Measurements from ENCODE around the gene GCNT1. TPM values are rescaled to one million over a fixed set of nuclear protein-coding genes. Genes with fewer than 3 reads are reported as not detected.

Gene GCNT1
- polyA plus RNA-seq (2012; rRNA removed) = 0.76 and 1.1 TPM in 2 replicates
- 0.46 and 0.76 TPM in 2 replicates for polyA plus RNA-seq (2012; cell fraction: cytosol; rRNA removed)
- polyA plus RNA-seq (2012; cell fraction: nucleus; rRNA removed) = 0.35 and 0.55 TPM in 2 replicates

DNA sequence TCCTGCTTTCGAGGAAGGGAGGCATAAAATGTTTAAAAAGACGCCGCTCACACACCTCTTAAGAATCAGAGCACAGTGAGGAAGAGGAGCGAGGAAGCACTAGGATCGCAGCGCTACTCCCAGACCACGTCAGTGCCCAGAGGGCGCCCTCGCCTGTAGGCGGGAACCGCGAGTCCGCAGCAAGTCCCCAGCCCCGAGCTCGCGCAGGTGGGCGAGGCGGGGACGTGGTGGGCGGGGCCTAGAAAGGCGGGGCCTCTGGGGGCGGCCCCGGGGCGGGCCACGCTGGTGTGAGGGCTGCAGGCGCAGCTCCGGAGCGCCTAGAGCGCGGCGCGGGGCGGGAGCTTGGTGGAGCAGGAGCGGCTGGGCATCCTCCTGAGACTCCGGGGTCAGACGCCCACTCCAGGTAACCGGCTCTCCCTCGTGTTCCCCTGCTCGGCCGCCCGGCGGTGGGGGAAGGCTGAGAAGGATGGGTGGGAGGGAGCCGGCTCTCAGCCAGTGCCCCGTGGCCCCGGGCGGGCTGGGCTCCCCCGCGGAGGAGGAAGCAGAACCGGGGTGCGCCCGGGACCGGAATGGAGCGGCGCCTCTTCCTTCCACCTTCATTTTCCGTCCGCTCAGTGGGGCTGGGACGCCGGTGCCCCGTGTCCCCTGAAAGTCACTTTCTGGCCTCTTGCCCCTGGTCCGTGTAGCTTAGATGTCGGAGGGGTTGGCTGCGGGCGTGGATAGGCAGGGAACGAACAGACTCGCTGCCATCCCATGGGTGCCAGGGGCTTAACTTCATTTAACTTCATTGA lies at the start of gene GCNT1:
GCNT1 (plus strand) TSS at position 280 of the 791 bp plus-strand sequence. CDS start 43,200 bp downstream, outside the sequence.
- Histone ChIP-seq H3K79me2 (ENCODE audit: insufficient read depth) (no peaks in the 10 kb centered on the region), H4K20me1 (ENCODE audit: insufficient read depth) (no peaks in the 10 kb centered on the region), H3K9me2 (no peaks in the 10 kb centered on the region), H3K9me3 (no peaks in the 10 kb centered on the region), H2AFZ (ENCODE audit: low read depth) (peak within 1 kb of the TSS; percentile 53), H3K27ac (ENCODE audit: low read depth in 2 of 2, low read length in 1 of 2) (no peak within 1 kb of the TSS), H3K9ac (no peak within 1 kb of the TSS), H3K4me1 (ENCODE audit: control insufficient read depth in 1 of 2, insufficient read depth in 2 of 2, low read depth in 1 of 2, low read length in 1 of 2) (no peaks in the 10 kb centered on the region), H3K4me3 (ENCODE audit: low read depth in 2 of 2, low read length in 1 of 2) (peak within 1 kb of the TSS; percentile 39 to 68; a peak in 3 of 4 replicates), H3K27me3 (ENCODE audit: insufficient read depth) (peaks cover 42% of the 10 kb centered on the region; the same call in 1 of the 2 replicates), H3K4me2 (peak within 1 kb of the TSS; percentile 94), H3F3A (replicated peaks; ENCODE audit: insufficient read depth) (peaks cover 4% of the 10 kb centered on the region), H3K36me3 (replicated peaks in 1 of 2; ENCODE audit: control insufficient read depth in 1 of 2, insufficient read depth in 2 of 2, low read length in 1 of 2) (no peaks in the 10 kb centered on the region)
- ChIA-PET POLR2A (no interaction called here), CTCF (no interaction called here)
- TF ChIP-seq, protein P1, sequence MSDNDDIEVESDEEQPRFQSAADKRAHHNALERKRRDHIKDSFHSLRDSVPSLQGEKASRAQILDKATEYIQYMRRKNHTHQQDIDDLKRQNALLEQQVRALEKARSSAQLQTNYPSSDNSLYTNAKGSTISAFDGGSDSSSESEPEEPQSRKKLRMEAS (IDR thresholded peaks at IDR 0.05; ENCODE audit: low read depth) = peak; percentile 36; the same call in 1 of the 2 replicates
- TF ChIP-seq ELF1 (IDR thresholded peaks at IDR 0.05) (no peak), YY1 (IDR thresholded peaks at IDR 0.05; ENCODE audit: low read depth) (no peak)
- TF ChIP-seq, protein P2, sequence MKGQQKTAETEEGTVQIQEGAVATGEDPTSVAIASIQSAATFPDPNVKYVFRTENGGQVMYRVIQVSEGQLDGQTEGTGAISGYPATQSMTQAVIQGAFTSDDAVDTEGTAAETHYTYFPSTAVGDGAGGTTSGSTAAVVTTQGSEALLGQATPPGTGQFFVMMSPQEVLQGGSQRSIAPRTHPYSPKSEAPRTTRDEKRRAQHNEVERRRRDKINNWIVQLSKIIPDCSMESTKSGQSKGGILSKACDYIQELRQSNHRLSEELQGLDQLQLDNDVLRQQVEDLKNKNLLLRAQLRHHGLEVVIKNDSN (IDR thresholded peaks at IDR 0.05; ENCODE audit: borderline replicate concordance, low read depth) = no peak
- TF ChIP-seq, protein P3, sequence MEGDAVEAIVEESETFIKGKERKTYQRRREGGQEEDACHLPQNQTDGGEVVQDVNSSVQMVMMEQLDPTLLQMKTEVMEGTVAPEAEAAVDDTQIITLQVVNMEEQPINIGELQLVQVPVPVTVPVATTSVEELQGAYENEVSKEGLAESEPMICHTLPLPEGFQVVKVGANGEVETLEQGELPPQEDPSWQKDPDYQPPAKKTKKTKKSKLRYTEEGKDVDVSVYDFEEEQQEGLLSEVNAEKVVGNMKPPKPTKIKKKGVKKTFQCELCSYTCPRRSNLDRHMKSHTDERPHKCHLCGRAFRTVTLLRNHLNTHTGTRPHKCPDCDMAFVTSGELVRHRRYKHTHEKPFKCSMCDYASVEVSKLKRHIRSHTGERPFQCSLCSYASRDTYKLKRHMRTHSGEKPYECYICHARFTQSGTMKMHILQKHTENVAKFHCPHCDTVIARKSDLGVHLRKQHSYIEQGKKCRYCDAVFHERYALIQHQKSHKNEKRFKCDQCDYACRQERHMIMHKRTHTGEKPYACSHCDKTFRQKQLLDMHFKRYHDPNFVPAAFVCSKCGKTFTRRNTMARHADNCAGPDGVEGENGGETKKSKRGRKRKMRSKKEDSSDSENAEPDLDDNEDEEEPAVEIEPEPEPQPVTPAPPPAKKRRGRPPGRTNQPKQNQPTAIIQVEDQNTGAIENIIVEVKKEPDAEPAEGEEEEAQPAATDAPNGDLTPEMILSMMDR (IDR thresholded peaks at IDR 0.05) = peak; percentile 39
- DNase-seq = peak; percentile 52
- WGBS (ENCODE audit: low lambda C conversion rate) = 7% methylated on average over 27 of the region's 65 CpGs

DNA sequence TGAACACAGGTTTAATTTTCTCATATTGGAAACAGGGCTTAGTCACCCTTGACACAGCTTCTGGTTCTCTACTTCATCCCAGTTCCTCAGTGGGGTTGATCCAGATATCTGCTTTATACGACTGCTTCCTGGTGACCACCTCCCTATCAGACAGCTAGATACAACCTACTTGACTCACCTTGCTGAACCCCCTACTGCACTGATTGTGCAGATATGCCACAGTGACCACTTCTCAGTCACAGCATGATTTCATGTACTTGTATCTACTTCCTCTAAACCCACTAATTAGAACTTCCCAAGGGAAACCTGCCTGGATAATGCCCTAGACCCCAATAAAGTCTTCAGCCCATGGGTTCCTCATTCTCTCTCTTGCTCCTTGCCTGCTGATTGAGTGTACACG lies 46.3 kb upstream of the GCNT1 start:
- Histone ChIP-seq H3K4me2 (no peak overlapping the region), H3K9me3 (no peaks in the 10 kb centered on the region), H4K20me1 (ENCODE audit: insufficient read depth) (no peaks in the 10 kb centered on the region), H3K27ac (ENCODE audit: low read depth in 2 of 2, low read length in 1 of 2) (no peak overlapping the region), H3K27me3 (ENCODE audit: insufficient read depth) (no peaks in the 10 kb centered on the region; the same call in 1 of the 2 replicates), H2AFZ (ENCODE audit: low read depth) (no peak overlapping the region), H3K4me1 (ENCODE audit: control insufficient read depth in 1 of 2, insufficient read depth in 2 of 2, low read depth in 1 of 2, low read length in 1 of 2) (no peaks in the 10 kb centered on the region), H3K79me2 (ENCODE audit: insufficient read depth) (no peaks in the 10 kb centered on the region), H3K36me3 (replicated peaks in 1 of 2; ENCODE audit: control insufficient read depth in 1 of 2, insufficient read depth in 2 of 2, low read length in 1 of 2) (no peaks in the 10 kb centered on the region), H3K4me3 (ENCODE audit: low read depth in 2 of 2, low read length in 1 of 2) (no peak overlapping the region), H3K9ac (no peak overlapping the region), H3F3A (replicated peaks; ENCODE audit: insufficient read depth) (no peaks in the 10 kb centered on the region), H3K9me2 (no peaks in the 10 kb centered on the region)
- no peak for DNase-seq
- ChIA-PET POLR2A (no interaction called here), CTCF (no interaction called here)
- 18% methylated on average over 2 of the region's 2 CpGs for WGBS (ENCODE audit: low lambda C conversion rate)
- TF ChIP-seq RXRA (IDR thresholded peaks at IDR 0.05; ENCODE audit: borderline replicate concordance, low read depth) = no peak
- TF ChIP-seq EZH2phosphoT487 (IDR thresholded peaks at IDR 0.05; ENCODE audit: borderline replicate concordance, low read depth) = no peak
- TF ChIP-seq GATA2 (CRISPR knock-in tag; IDR thresholded peaks at IDR 0.05) = no peak
- no peak for TF ChIP-seq YY1 (IDR thresholded peaks at IDR 0.05; ENCODE audit: low read depth)
- no peak for TF ChIP-seq MXI1 (IDR thresholded peaks at IDR 0.05; ENCODE audit: low read depth, low read length)
- no peak for TF ChIP-seq FOXM1 (IDR thresholded peaks at IDR 0.05; ENCODE audit: low read depth)
- TF ChIP-seq, protein P3 (IDR thresholded peaks at IDR 0.05) = no peak
- no peak for TF ChIP-seq TEAD4 (IDR thresholded peaks at IDR 0.05; ENCODE audit: borderline replicate concordance, insufficient read depth)
- TF ChIP-seq JUND (IDR thresholded peaks at IDR 0.05) = no peak
- no peak for TF ChIP-seq ELF1 (IDR thresholded peaks at IDR 0.05)
- no peak for TF ChIP-seq EP300 (IDR thresholded peaks at IDR 0.05; ENCODE audit: borderline replicate concordance in 1 of 2, low read depth in 1 of 2, low read length in 1 of 2)
- TF ChIP-seq, protein P2 (IDR thresholded peaks at IDR 0.05; ENCODE audit: borderline replicate concordance, low read depth) = no peak
- TF ChIP-seq, protein P4, sequence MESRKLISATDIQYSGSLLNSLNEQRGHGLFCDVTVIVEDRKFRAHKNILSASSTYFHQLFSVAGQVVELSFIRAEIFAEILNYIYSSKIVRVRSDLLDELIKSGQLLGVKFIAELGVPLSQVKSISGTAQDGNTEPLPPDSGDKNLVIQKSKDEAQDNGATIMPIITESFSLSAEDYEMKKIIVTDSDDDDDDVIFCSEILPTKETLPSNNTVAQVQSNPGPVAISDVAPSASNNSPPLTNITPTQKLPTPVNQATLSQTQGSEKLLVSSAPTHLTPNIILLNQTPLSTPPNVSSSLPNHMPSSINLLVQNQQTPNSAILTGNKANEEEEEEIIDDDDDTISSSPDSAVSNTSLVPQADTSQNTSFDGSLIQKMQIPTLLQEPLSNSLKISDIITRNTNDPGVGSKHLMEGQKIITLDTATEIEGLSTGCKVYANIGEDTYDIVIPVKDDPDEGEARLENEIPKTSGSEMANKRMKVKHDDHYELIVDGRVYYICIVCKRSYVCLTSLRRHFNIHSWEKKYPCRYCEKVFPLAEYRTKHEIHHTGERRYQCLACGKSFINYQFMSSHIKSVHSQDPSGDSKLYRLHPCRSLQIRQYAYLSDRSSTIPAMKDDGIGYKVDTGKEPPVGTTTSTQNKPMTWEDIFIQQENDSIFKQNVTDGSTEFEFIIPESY (IDR thresholded peaks at IDR 0.05; ENCODE audit: borderline replicate concordance, low read depth) = no peak
- TF ChIP-seq NFIC (IDR thresholded peaks at IDR 0.05; ENCODE audit: borderline replicate concordance) = no peak
- no peak for TF ChIP-seq SMC3 (IDR thresholded peaks at IDR 0.05; ENCODE audit: low read depth, low read length)
- no peak for TF ChIP-seq MEF2A (IDR thresholded peaks at IDR 0.05; ENCODE audit: borderline replicate concordance, low read depth)
- no peak for TF ChIP-seq GABPA (IDR thresholded peaks at IDR 0.05; ENCODE audit: low read depth)

Data from SK-N-SH (cell line).